IMR-90 (cell line): ENCODE measurements around the gene SRSF10. TPM values are rescaled to one million over a fixed set of nuclear protein-coding genes. Genes with fewer than 3 reads are reported as not detected.
"Not testable (repeated sequence)": the region's sequence is repeated elsewhere in the genome, so short reads cannot be mapped to it uniquely, and the experiment has no call there.

Source experiments
- ATAC-seq: fragments of 200-7000 bp; cut with Tn5 transposase; 2 replicates; pipeline ENCODE4 v1.9.1; 2020; ENCODE audit warnings: low read depth, mild to moderate bottlenecking, moderate library complexity
- BruUV-seq: library from RNA; stranded (reverse); fragments of 400-500 nt; replicated peaks from 2 replicates; lab custom pipeline; 2021; lab: Mats Ljungman, UMichigan
- CTCF ChIA-PET: fragments of 300-600 bp; formaldehyde crosslinking; extraction: SDS; loops from one replicate; lab custom pipeline; 2021; ENCODE audit warnings: antibody characterized with exemption; lab: Yijun Ruan, JAX
- POLR2A ChIA-PET: fragments of 300-600 bp; sonication (Branson Sonifier 250); formaldehyde crosslinking; loops from one replicate; lab custom pipeline; 2022; ENCODE audit warnings: antibody characterized with exemption; ENCODE audit not compliant: unreplicated experiment; lab: Charles Lee
- DNase-seq: peaks from one replicate; pipeline ENCODE4 v3.0.0; 2013
- H2AFZ ChIP-seq: replicated peaks from 2 replicates; pipeline ENCODE3; 2013; ENCODE audit warnings: low read length, mild to moderate bottlenecking; ENCODE audit not compliant: poor library complexity
- H2AK5ac ChIP-seq: 2 replicates; pipeline ENCODE4 v1.6.1; 2013; ENCODE audit warnings: low read depth, low read length, inconsistent platforms
- H2AK9ac ChIP-seq: replicated peaks from 2 replicates; pipeline ENCODE3; 2013; ENCODE audit warnings: mild to moderate bottlenecking, low read depth, low read length, moderate library complexity; ENCODE audit not compliant: poor library complexity
- H2BK120ac ChIP-seq: 2 replicates; pipeline ENCODE4 v1.6.1; 2013; ENCODE audit warnings: low read depth, low read length, inconsistent platforms
- H2BK15ac ChIP-seq: 3 replicates; pipeline ENCODE4 v1.6.1; 2013; ENCODE audit warnings: low read depth, low read length, inconsistent platforms
- H2BK20ac ChIP-seq: 2 replicates; pipeline ENCODE4 v1.6.1; 2013; ENCODE audit warnings: low read depth, mild to moderate bottlenecking, inconsistent platforms, low read length, moderate library complexity
- H2BK5ac ChIP-seq: 2 replicates; pipeline ENCODE4 v1.6.1; 2013; ENCODE audit warnings: mild to moderate bottlenecking, low read depth, low read length, inconsistent platforms; ENCODE audit not compliant: poor library complexity, severe bottlenecking
- H3K14ac ChIP-seq: replicated peaks from 2 replicates; pipeline ENCODE4 v1.6.1; 2013; ENCODE audit warnings: low read depth, low read length, inconsistent platforms
- H3K18ac ChIP-seq: 2 replicates; pipeline ENCODE4 v1.6.1; 2013; ENCODE audit warnings: low read depth, low read length, control low read depth
- H3K23ac ChIP-seq: 2 replicates; pipeline ENCODE4 v1.6.1; 2013; ENCODE audit warnings: low read depth, low read length, inconsistent platforms
- H3K27ac ChIP-seq: 2 replicates; pipeline ENCODE4 v1.5.1; 2013; ENCODE audit warnings: mild to moderate bottlenecking, control low read depth, low read length; ENCODE audit not compliant: insufficient read depth
- H3K27me3 ChIP-seq: 2 replicates; pipeline ENCODE4 v1.6.1; 2013; ENCODE audit warnings: low read length; ENCODE audit not compliant: control insufficient read depth, insufficient read depth
- H3K36me3 ChIP-seq: 2 replicates; pipeline ENCODE4 v1.6.1; 2013; ENCODE audit warnings: low read length, mixed read lengths; ENCODE audit not compliant: control insufficient read depth, insufficient read depth
- H3K4ac ChIP-seq: 2 replicates; pipeline ENCODE4 v1.6.1; 2013; ENCODE audit warnings: low read depth, low read length, inconsistent platforms
- H3K4me1 ChIP-seq: 2 replicates; pipeline ENCODE4 v1.6.1; 2013; ENCODE audit warnings: low read length, mixed read lengths; ENCODE audit not compliant: control insufficient read depth, insufficient read depth
- H3K4me2 ChIP-seq: 2 replicates; pipeline ENCODE4 v1.6.1; 2013; ENCODE audit warnings: low read depth, mild to moderate bottlenecking, control low read depth, low read length, moderate library complexity
- H3K4me3 ChIP-seq: 2 replicates; pipeline ENCODE4 v1.5.1; 2013; ENCODE audit warnings: low read depth, mild to moderate bottlenecking, control low read depth, low read length, moderate library complexity; ENCODE audit not compliant: insufficient read depth
- H3K56ac ChIP-seq: 2 replicates; pipeline ENCODE4 v1.6.1; 2013; ENCODE audit warnings: low read length, inconsistent platforms; ENCODE audit not compliant: insufficient read depth; ENCODE audit errors: extremely low read depth
- H3K79me1 ChIP-seq, 2 experiments: 2 replicates each; pipeline ENCODE4 v1.6.1; 2013; ENCODE audit warnings: low read length in 2 of 2, inconsistent platforms in 1 of 2, low read depth in 1 of 2
- H3K9ac ChIP-seq: 2 replicates; pipeline ENCODE4 v1.6.1; 2013; ENCODE audit warnings: low read depth, low read length, control low read depth
- H3K9me1 ChIP-seq: 2 replicates; pipeline ENCODE4 v1.6.1; 2013; ENCODE audit warnings: low read length, inconsistent platforms; ENCODE audit not compliant: insufficient read depth
- H3K9me3 ChIP-seq: 2 replicates; pipeline ENCODE4 v1.6.1; 2013; ENCODE audit warnings: low read length; ENCODE audit not compliant: control insufficient read depth, insufficient read depth
- H4K20me1 ChIP-seq: 2 replicates; pipeline ENCODE4 v1.6.1; 2013; ENCODE audit warnings: low read length, inconsistent platforms; ENCODE audit not compliant: insufficient read depth
- H4K5ac ChIP-seq: 2 replicates; pipeline ENCODE4 v1.6.1; 2013; ENCODE audit warnings: mild to moderate bottlenecking, low read depth, low read length, control low read depth
- H4K8ac ChIP-seq, 2 experiments: 2 replicates each; pipeline ENCODE4 v1.6.1; 2013; ENCODE audit warnings: low read depth in 2 of 2, low read length in 2 of 2, control low read depth in 1 of 2, inconsistent platforms in 1 of 2
- H4K91ac ChIP-seq: 2 replicates; pipeline ENCODE4 v1.6.1; 2013; ENCODE audit warnings: low read depth, low read length, inconsistent platforms; ENCODE audit not compliant: insufficient read depth
- WGBS, 2 experiments: methylation state at CpG; one replicate each; pipeline versions ENCODE4 v1.1.5 to v1.1.7; 2013; ENCODE audit warnings: missing lambda C conversion rate in 2 of 2; ENCODE audit not compliant: insufficient read length in 1 of 2; ENCODE audit errors: extremely low coverage in 2 of 2; 5-methylcytosine and 5-hydroxymethylcytosine counted together
- dilution Hi-C: fragments of 300-500 bp; cut with HindIII; formaldehyde crosslinking; loops from one replicate; pipeline ENCODE4 v1.14.3; 2018; ENCODE audit warnings: low sequenced_read_pairs; ENCODE audit not compliant: unreplicated experiment
- in situ Hi-C: fragments of 300-500 bp; cut with MboI; formaldehyde crosslinking; loops from 3 replicates; pipeline ENCODE4 v1.14.3; 2019; ENCODE audit warnings: low sequenced_read_pairs, inconsistent platforms, mixed read lengths
- intact Hi-C: fragments of 100-400 bp; cut with micrococcal nuclease; formaldehyde crosslinking; loops from 2 replicates; pipeline ENCODE4 v1.10.0; 2022
- polyA plus RNA-seq, 3 experiments: library from polyadenylated mRNA; depleted of rRNA; stranded (reverse); fragments of >200 nt; gene quantifications; 2 replicates each; pipeline ENCODE4 v1.2.3, GENCODE V29; 2012; ENCODE audit warnings: low replicate concordance in 1 of 3
- total RNA-seq: library from RNA; depleted of rRNA; stranded (reverse); fragments of >200 nt; gene quantifications from 2 replicates; pipeline ENCODE4 v1.2.3, GENCODE V29; 2012

SRSF10 gene
- total and polyA plus RNA-seq, 2 of the 4 experiments (the other 2 are of a cell fraction): 90.1 to 110 TPM

DNA sequence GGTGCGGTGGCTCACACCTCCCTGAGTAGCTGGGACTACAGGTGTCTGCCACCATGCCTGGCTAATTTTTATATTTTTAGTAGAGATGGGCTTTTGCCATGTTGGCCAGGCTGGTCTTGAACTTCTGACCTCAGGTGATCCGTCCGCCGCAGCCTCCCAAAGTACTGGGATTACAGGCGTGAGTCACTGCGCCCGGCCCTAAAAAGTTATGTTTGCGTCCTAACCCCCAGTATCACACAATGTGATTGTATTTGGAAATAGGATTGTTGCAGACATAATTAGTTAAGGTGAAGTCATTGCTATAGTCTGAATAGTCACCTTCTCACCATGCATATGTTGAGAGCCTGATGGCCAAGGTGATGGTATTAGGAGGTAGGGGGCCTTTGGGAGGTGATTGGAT lies 32.8 kb upstream of the SRSF10 start:
- H2BK15ac ChIP-seq, CTCF ChIA-PET, H3K18ac ChIP-seq, H2BK5ac ChIP-seq, H2BK20ac ChIP-seq, H4K8ac ChIP-seq, H3K4me2 ChIP-seq, in situ Hi-C loops, H2AFZ ChIP-seq, H3K4me3 ChIP-seq, dilution Hi-C loops, H4K91ac ChIP-seq, POLR2A ChIA-PET, H3K23ac ChIP-seq, H3K79me1 ChIP-seq, H2AK9ac ChIP-seq, H3K27me3 ChIP-seq, H3K14ac ChIP-seq, H3K4ac ChIP-seq, H3K9ac ChIP-seq, H2BK120ac ChIP-seq, H4K20me1 ChIP-seq, H3K36me3 ChIP-seq, H2AK5ac ChIP-seq, ATAC-seq, H3K9me3 ChIP-seq, H3K27ac ChIP-seq, intact Hi-C loops, DNase-seq, H4K5ac ChIP-seq, H3K4me1 ChIP-seq, H3K56ac ChIP-seq, BruUV-seq: not testable (repeated sequence)
- WGBS, 2 experiments: no CpG with 5 or more reads among the region's 8 CpGs
- peaks cover 12% of the 10 kb centered on the region for H3K9me1 ChIP-seq
